H1 (cell line): ENCODE measurements around the gene EPB41L2. TPM values are rescaled to one million over a fixed set of nuclear protein-coding genes. Genes with fewer than 3 reads are reported as not detected.

Experiments
- CEBPB ChIP-seq: IDR thresholded peaks from 2 replicates; pipeline ENCODE4 v1.6.1; 2012; ENCODE audit warnings: low read depth, low read length
- CHD7 ChIP-seq: fragments of 300-600 bp; sonication (generic); IDR thresholded peaks from 2 replicates; pipeline ENCODE4 v1.7.1; 2012; ENCODE audit warnings: low read length, moderate library complexity, mild to moderate bottlenecking, inconsistent platforms; ENCODE audit not compliant: insufficient replicate concordance
- EGR1 ChIP-seq: IDR thresholded peaks from 2 replicates; pipeline ENCODE4 v1.6.1; 2011; ENCODE audit warnings: low read depth, low read length, borderline replicate concordance
- EP300 ChIP-seq, 2 experiments: IDR thresholded peaks; 1 replicate in 1 of 2; 2 replicates in 1 of 2; pipeline ENCODE4 v1.6.1; 2011 to 2012; ENCODE audit warnings: low read depth in 2 of 2, low read length in 2 of 2, mild to moderate bottlenecking in 2 of 2, borderline replicate concordance in 1 of 2, inconsistent platforms in 1 of 2, moderate library complexity in 1 of 2
- KDM1A ChIP-seq: fragments of 200-600, 300-600 bp; sonication (generic); IDR thresholded peaks from 2 replicates; pipeline ENCODE4 v1.7.1; 2016; ENCODE audit warnings: mild to moderate bottlenecking, low read length, borderline replicate concordance
- RFX5 ChIP-seq: IDR thresholded peaks from 2 replicates; pipeline ENCODE4 v1.6.1; 2011; ENCODE audit warnings: low read depth, low read length, improper control_type of control experiment, borderline replicate concordance
- RXRA ChIP-seq: IDR thresholded peaks from 2 replicates; pipeline ENCODE4 v1.6.1; 2011; ENCODE audit warnings: low read depth, mild to moderate bottlenecking, low read length, moderate library complexity; ENCODE audit not compliant: insufficient read depth
- SIRT6 ChIP-seq: IDR thresholded peaks from one replicate; pipeline ENCODE4 v1.7.1; 2012; ENCODE audit warnings: low read length, inconsistent platforms
- SP4 ChIP-seq: IDR thresholded peaks from 2 replicates; pipeline ENCODE4 v1.6.1; 2012; ENCODE audit warnings: low read length, inconsistent platforms
- TAF7 ChIP-seq: optimal IDR thresholded peaks from 2 replicates; pipeline ENCODE3; 2011; ENCODE audit warnings: low read depth, mild to moderate bottlenecking, inconsistent platforms, low read length, moderate library complexity, borderline replicate concordance
- USF2 ChIP-seq: IDR thresholded peaks from 2 replicates; pipeline ENCODE4 v1.6.1; 2011; ENCODE audit warnings: low read length, improper control_type of control experiment
- polyA plus RNA-seq, 7 experiments: library from polyadenylated mRNA; depleted of rRNA in 3 of 7; stranded (reverse) in 5 of 7; unstranded in 2 of 7; fragments of >200 nt in 5 of 7; fragments of 200-250 nt in 2 of 7; gene quantifications; 1 replicate in 5 of 7; 2 replicates in 1 of 7; 4 replicates in 1 of 7; pipeline versions ENCODE4 v1.2.1 to v1.2.3, GENCODE V29; 2011 to 2013; ENCODE audit warnings: missing spikeins in 2 of 7, mixed read lengths in 2 of 7
- total RNA-seq: library from RNA; stranded (reverse); fragmentation: NEBNext Ultra II Directional; extraction: Animal tissue kit (Norgen Biotek cat#: 25700); gene quantifications from 2 replicates; pipeline ENCODE4 v1.2.1, GENCODE V29; 2021

EPB41L2 gene
- total and polyA plus RNA-seq, 2 of the 8 experiments (the other 6 are each of a cell fraction or from before 2014, with no cell fraction given): 22.5 to 123 TPM

GRCh38 chr6:130918171-130918570, 144.9 kb downstream of the EPB41L2 start (continued):
- TF ChIP-seq CHD7 (no peak), SP4 (no peak), TAF7 (no peak), SIRT6 (no peak), EGR1 (no peak), CEBPB (no peak), RFX5 (no peak), EP300 (IDR thresholded peaks at IDR 0.05; ENCODE audit: borderline replicate concordance in 1 of 2, low read depth in 2 of 2, low read length in 2 of 2) (no peak), KDM1A (no peak), RXRA (no peak), USF2 (no peak)
